RWPE2 (cell line): ENCODE results near the gene AMFR.

Experiments used
- ATAC-seq: fragments of 200-7000 bp; cut with Tn5 transposase; 3 replicates; pipeline ENCODE4 v1.9.1; 2021; ENCODE audit warnings: low read depth
- DNase-seq: peaks from one replicate; pipeline ENCODE4 v3.0.0-alpha.2; 2020; ENCODE audit warnings: low spot score
- H3K27ac ChIP-seq: fragments of 450-650 bp; 2 replicates; pipeline ENCODE4 v1.5.1; 2017; ENCODE audit warnings: mild to moderate bottlenecking; ENCODE audit not compliant: poor library complexity, severe bottlenecking
- H3K27me3 ChIP-seq: fragments of 250-450 bp; sonication (Bioruptor Pico); 2 replicates; pipeline ENCODE4 v1.5.1; 2021; ENCODE audit warnings: mild to moderate bottlenecking, moderate library complexity; ENCODE audit not compliant: insufficient read depth, poor library complexity, severe bottlenecking
- H3K36me3 ChIP-seq: fragments of 250-450 bp; sonication (Bioruptor Pico); 2 replicates; pipeline ENCODE4 v1.5.1; 2020; ENCODE audit warnings: low read depth, mild to moderate bottlenecking, moderate library complexity
- H3K4me1 ChIP-seq: fragments of 250-450 bp; sonication (Bioruptor Pico); 2 replicates; pipeline ENCODE4 v1.5.1; 2021; ENCODE audit warnings: mild to moderate bottlenecking, moderate library complexity; ENCODE audit not compliant: insufficient read depth, poor library complexity, severe bottlenecking
- H3K4me3 ChIP-seq: fragments of 250-450 bp; sonication (Bioruptor Pico); 2 replicates; pipeline ENCODE4 v1.5.1; 2021; ENCODE audit warnings: mild to moderate bottlenecking, moderate library complexity; ENCODE audit not compliant: severe bottlenecking
- H3K9me3 ChIP-seq: fragments of 250-450 bp; sonication (Bioruptor Pico); 2 replicates; pipeline ENCODE4 v1.5.1; 2021; ENCODE audit warnings: mild to moderate bottlenecking, moderate library complexity; ENCODE audit not compliant: severe bottlenecking
- TF ChIP-seq, protein P1 (sequence below): fragments of 450-650 bp; IDR thresholded peaks from one replicate; pipeline ENCODE4 v1.5.1; 2017; ENCODE audit warnings: mild to moderate bottlenecking, moderate library complexity; ENCODE audit not compliant: poor library complexity, severe bottlenecking

AMFR gene

DNA sequence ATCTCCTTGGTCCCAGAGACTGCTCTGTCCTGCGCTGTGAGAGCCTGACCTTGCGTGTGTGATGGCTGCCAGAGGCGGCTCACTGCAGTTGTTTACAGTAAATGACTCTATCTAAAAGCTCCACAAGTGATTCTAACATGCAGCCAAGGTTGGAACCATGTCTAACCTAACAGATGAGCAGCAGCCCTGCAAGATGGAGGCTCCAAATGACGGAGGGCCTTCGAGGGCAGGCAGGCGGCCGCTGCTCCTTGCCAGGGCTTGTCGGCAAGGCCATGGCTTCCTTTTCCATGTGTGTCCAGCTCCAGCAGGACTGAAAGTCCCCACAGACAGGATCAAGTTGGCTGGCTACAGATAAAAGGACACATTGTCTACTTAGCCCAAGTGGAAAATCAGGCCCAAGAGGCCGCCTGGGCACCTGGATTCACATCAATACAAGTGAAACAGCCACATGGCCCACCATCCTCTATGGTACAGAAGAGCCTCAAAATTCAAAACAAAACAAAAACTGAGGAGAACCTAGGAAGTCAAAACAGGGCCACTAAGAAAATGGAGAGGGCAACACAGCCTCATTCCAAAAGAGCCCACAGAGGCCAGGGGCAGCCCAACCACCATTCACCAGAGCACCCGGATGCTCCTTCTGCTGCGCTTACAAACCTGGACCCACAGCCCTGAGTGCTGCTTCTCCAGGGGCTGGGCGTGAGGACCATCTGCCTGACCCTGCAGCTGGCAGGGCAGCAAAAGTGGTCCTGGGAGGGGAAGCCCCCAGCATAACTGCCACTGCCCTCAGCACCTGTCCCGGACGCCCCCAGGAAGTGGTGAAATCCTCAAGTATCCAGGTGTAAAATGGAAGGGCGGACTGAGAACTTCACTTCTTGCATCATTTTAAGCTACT is 65.0 kb downstream of the AMFR start:
- H3K9me3 ChIP-seq, result no peaks in the 10 kb centered on the region
- TF ChIP-seq, protein P1, sequence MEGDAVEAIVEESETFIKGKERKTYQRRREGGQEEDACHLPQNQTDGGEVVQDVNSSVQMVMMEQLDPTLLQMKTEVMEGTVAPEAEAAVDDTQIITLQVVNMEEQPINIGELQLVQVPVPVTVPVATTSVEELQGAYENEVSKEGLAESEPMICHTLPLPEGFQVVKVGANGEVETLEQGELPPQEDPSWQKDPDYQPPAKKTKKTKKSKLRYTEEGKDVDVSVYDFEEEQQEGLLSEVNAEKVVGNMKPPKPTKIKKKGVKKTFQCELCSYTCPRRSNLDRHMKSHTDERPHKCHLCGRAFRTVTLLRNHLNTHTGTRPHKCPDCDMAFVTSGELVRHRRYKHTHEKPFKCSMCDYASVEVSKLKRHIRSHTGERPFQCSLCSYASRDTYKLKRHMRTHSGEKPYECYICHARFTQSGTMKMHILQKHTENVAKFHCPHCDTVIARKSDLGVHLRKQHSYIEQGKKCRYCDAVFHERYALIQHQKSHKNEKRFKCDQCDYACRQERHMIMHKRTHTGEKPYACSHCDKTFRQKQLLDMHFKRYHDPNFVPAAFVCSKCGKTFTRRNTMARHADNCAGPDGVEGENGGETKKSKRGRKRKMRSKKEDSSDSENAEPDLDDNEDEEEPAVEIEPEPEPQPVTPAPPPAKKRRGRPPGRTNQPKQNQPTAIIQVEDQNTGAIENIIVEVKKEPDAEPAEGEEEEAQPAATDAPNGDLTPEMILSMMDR, result no peak
- H3K36me3 ChIP-seq, result peaks cover 22% of the 10 kb centered on the region
- H3K27me3 ChIP-seq, result no peaks in the 10 kb centered on the region
- H3K27ac ChIP-seq, result no peak overlapping the region
- H3K4me1 ChIP-seq, result peaks cover 3% of the 10 kb centered on the region
- DNase-seq (no peak), ATAC-seq (no peak)
- H3K4me3 ChIP-seq, result no peak overlapping the region

DNA sequence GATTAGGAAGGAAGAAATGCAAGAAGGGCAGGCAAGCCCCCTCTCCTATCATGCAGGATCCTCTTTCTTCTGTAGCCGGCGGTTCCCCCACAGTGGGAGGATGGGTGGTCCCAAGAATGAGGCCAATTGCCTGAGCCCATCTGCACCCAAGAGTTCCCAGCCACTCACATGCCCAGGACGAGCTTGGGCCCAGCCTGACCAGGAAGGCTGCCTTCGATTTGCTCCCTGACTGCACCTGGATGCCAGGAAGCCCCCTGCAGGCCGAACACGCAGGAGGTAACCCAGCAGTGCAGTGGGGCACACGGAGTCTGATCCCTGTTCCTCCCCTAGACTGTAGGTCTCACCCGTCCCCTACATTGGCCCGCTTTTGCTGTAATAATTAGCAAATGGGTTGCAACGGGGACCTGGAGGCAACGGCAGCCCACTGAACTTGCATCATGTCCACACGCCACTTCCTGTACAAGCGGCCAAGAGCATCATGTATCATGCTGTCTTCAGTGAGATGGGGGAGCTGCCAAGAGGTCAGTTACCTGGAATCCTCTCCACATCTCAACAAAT is 67.5 kb downstream of the AMFR start:
- TF ChIP-seq, protein P1, result no peak
- H3K9me3 ChIP-seq, result no peaks in the 10 kb centered on the region
- no peak overlapping the region for H3K27ac ChIP-seq
- DNase-seq, result no peak
- H3K4me3 ChIP-seq, result no peak overlapping the region
- no peaks in the 10 kb centered on the region for H3K27me3 ChIP-seq
- H3K4me1 ChIP-seq, result peaks cover 3% of the 10 kb centered on the region
- ATAC-seq, result no peak
- no peaks in the 10 kb centered on the region for H3K36me3 ChIP-seq

DNA sequence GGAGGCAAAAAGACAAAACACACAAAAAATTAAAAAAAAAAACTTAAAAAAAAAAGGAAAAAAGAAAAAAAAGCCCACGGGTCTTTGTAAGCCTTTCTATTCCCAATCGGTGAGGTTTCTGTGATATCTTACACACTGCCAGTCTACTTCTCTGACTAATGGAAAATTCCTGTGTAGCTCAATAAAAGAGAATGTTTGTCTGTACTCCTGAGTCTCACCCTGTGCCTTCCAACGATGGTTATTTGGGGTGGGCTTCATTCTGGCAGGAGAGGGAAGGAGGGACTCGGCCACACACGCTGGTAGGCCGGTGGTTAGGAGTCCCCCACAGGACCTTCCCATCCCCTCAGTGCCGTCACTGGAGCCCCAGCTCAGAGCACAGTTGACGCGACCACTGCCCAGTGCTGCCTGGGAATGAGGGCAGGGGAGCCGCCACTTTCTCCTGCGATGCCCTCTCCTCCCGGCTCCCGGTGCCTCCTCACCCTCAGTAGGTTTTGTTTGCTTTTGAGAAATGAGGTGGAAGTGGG is 68.0 kb downstream of the AMFR start:
- H3K27ac ChIP-seq, result peak overlapping the region; percentile 60
- peak; percentile 37; the same call in 1 of the 3 replicates for ATAC-seq

DNA sequence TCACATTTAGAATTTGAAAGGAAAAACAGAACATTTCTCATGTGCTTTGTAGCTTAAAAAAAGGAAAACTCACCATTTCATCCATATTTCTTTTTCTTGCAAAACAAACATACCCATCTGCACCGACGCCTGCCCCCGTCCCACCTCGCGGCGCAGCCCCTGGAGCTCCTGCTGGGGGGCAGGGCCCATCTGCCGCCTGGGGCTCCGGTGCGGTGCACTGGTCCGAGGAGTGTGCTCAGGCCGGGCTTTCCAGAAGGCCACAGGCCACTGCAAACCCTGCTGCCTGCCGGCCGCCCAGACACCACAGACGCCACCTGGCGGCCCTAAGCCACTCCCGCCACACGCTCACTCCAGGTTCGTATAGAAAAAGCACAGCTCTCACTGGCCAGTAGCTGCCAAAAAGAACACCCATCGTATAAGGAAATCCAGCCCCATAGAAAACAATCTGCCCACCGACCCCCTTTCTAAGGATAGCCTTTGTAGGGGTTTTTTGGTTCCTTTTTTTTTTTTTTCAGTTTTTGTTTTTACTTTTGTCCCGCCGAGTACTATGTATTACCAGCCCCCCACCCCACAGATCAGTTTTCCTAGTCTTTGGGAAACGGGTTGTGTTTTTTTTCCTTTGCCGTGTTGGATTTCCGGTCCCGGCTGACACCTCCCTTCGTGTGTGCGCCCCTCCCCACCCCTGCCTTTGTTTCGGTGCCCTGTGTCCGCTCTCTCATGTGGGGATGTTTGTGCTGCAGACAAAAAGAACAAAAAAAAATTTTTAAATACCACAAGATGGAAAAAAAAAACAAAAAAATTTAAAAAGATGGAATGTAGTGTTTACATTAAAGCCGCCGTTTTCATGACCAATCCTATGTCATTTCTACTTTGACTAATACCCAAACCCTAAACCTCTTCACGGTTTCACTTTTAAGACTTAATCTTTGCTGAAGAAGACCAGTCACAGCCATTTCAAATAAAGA is 68.8 kb downstream of the AMFR start:
- ATAC-seq (peak; percentile 96), DNase-seq (peak; percentile 74)
- TF ChIP-seq, protein P1, result peak; percentile 96
- Histone ChIP-seq H3K4me1 (peaks cover 3% of the 10 kb centered on the region), H3K4me3 (peak overlapping the region; percentile 18), H3K27ac (peak overlapping the region; percentile 60), H3K36me3 (no peaks in the 10 kb centered on the region), H3K27me3 (no peaks in the 10 kb centered on the region), H3K9me3 (no peaks in the 10 kb centered on the region)

More for the DNA sequence above, 68.0 kb downstream of the AMFR start:
- Histone ChIP-seq H3K27me3 (no peaks in the 10 kb centered on the region), H3K4me3 (peak overlapping the region; percentile 18), H3K9me3 (no peaks in the 10 kb centered on the region), H3K36me3 (no peaks in the 10 kb centered on the region), H3K4me1 (peaks cover 3% of the 10 kb centered on the region)
- DNase-seq, result no peak
- TF ChIP-seq, protein P1, result no peak
